Measurements from ENCODE around the gene WASHC2A. TPM values are rescaled to one million over a fixed set of nuclear protein-coding genes. Genes with fewer than 3 reads are reported as not detected.

The WASHC2A gene
- 32.7 and 62.1 TPM in 2 replicates for total RNA-seq

GRCh38 chr10:50067546-50068351 lies at the start of gene WASHC2A:
Gene WASHC2A (plus strand): TSS chr10:50067954. CDS start chr10:50068006, 52 bp downstream.

Other genes with a start within 250 kb of the WASHC2A start
- gene PARG, start 125.9 kb upstream of the WASHC2A start, total RNA-seq: 18.1 and 44.1 TPM in 2 replicates
- gene TIMM23B, start 125.9 kb upstream of the WASHC2A start, total RNA-seq: 5.5 and 17.2 TPM in 2 replicates
- 1.1 and 4.0 TPM in 2 replicates for gene AGAP6, start 79.5 kb upstream of the WASHC2A start, total RNA-seq
- gene ASAH2, start 183.6 kb downstream of the WASHC2A start, total RNA-seq: 0.31 and 0.49 TPM in 2 replicates

Measured in bladder microvascular endothelial cell (primary cell).